PC-3 (cell line): ENCODE results near the gene THBS3.

Experiments
- EZH2 ChIP-seq: fragments of 300-600 bp; sonication (generic); IDR thresholded peaks from one replicate; pipeline ENCODE4 v1.6.1; 2017; ENCODE audit warnings: antibody characterized with exemption, mild to moderate bottlenecking, low read length; ENCODE audit not compliant: unreplicated experiment
- EZH2phosphoT487 ChIP-seq: fragments of 300-600 bp; sonication (generic); IDR thresholded peaks from 2 replicates; pipeline ENCODE4 v1.6.1; 2018; ENCODE audit warnings: mild to moderate bottlenecking, antibody characterized with exemption, low read length, borderline replicate concordance
- TF ChIP-seq, protein P1 (sequence below): fragments of 300-600 bp; sonication (generic); conservative IDR thresholded peaks from 2 replicates; pipeline ENCODE4 v1.5.1; 2017; ENCODE audit warnings: antibody characterized with exemption, low read depth, mild to moderate bottlenecking, low read length

DNA sequence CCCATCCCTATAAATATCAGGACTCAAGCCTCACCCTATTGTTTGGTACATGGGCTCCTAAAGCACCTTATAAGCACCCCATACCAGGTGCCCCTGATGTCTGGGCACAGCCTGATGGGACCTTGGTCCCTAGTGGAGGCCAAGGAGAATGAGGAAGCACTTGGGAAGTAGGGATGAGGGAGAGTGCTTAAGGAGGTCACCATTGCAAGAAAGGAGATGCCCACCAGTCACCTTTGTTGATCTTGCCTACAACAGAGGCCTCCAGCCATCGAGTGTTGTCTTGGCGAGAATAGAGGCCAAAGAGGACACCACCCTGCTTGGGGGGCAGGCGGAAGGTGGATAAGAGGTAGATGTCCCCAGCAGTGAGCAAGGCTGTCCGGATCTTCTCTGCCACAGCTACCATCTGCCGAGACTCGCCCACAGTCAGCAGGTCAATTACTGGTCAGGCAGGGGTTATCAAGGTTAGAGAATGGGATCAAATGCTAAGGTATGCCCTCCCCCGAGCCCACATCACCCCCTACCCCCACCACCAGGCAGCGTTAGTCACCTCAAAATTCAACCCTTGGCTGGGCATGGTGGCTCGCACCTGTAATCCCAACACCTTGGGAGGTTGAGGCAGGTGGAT lies 1.6 kb downstream of the THBS3 start:
- TF ChIP-seq, protein P1, sequence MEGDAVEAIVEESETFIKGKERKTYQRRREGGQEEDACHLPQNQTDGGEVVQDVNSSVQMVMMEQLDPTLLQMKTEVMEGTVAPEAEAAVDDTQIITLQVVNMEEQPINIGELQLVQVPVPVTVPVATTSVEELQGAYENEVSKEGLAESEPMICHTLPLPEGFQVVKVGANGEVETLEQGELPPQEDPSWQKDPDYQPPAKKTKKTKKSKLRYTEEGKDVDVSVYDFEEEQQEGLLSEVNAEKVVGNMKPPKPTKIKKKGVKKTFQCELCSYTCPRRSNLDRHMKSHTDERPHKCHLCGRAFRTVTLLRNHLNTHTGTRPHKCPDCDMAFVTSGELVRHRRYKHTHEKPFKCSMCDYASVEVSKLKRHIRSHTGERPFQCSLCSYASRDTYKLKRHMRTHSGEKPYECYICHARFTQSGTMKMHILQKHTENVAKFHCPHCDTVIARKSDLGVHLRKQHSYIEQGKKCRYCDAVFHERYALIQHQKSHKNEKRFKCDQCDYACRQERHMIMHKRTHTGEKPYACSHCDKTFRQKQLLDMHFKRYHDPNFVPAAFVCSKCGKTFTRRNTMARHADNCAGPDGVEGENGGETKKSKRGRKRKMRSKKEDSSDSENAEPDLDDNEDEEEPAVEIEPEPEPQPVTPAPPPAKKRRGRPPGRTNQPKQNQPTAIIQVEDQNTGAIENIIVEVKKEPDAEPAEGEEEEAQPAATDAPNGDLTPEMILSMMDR: no peak
- TF ChIP-seq EZH2: no peak
- no peak for TF ChIP-seq EZH2phosphoT487
